LNCAP (cell line): Measurements from ENCODE around the gene CLCN7.

Experiments
- CTCF ChIP-seq: fragments of 450-650 bp; IDR thresholded peaks from 2 replicates; pipeline ENCODE4 v1.5.1; 2017; ENCODE audit warnings: mild to moderate bottlenecking

Gene CLCN7

GRCh38 chr16:1454561-1454960 lies 20.3 kb downstream of the CLCN7 start:
- no peak for TF ChIP-seq CTCF

DNA sequence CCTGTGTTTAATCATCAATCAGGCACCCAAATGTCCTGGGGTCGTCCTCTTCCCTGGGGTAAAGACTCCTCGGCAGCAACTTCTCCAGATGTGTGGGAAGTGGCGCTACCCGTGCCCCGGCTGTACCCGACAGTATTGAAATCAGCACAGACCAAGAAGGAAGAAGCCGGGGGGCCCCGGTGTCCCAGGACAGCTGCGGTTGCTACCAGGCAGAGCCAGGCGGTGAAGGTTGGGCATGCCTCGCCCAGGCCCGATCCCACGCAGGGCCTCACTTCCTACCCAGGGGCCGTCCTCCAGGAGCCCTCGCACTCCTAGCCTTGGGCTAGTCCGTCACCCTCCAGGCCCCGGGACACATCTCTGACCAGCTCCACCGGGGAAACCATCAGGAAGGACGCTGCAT lies 21.5 kb downstream of the CLCN7 start:
- TF ChIP-seq CTCF, result no peak

DNA sequence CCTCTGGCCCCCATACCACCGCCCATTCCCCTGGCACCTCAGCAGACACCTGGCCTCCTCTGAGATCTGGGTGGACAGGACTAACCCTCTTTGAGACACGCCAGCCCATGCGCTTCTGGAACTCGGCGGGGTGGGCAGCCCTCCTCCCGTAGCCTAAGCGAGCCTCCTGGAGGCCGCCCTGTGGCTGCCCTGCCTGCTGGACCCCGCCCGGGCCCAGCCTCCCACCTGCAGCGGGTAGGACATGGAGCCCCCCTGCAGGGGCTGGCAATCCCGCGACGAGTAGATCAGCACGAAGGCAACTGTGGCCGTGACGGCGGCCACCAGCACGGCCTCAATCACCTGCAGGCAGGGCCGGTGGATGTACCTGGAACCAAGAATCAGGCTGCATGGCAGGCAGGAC lies 22.3 kb downstream of the CLCN7 start:
- no peak for TF ChIP-seq CTCF

- no peak for TF ChIP-seq CTCF
These were observed 23.0 kb downstream of the CLCN7 start for GRCh38 chr16:1451702-1452392.

GRCh38 chr16:1450841-1451240 lies 24.0 kb downstream of the CLCN7 start:
- TF ChIP-seq CTCF, result no peak

GRCh38 chr16:1450218-1450617 lies 24.6 kb downstream of the CLCN7 start:
- no peak for TF ChIP-seq CTCF

- TF ChIP-seq CTCF, result no peak
These were observed 25.5 kb downstream of the CLCN7 start for GRCh38 chr16:1449201-1449788.
